Cardiac septum (tissue), 1 donor: ENCODE data around the gene KRTAP10-7. TPM values are rescaled to one million over a fixed set of nuclear protein-coding genes. Genes with fewer than 3 reads are reported as not detected.
"Not testable (repeated sequence)": the region's sequence is repeated elsewhere in the genome, so short reads cannot be mapped to it uniquely, and the experiment has no call there.

Experiments used
- DNase-seq: peaks from one replicate; pipeline ENCODE4 v3.0.0-alpha.2; 2020; ENCODE audit warnings: low spot score
- intact Hi-C: fragments of 100-400 bp; cut with DNase I; formaldehyde crosslinking; loops from one replicate; pipeline ENCODE4 v1.14.0; 2022
- long read RNA-seq: library from polyadenylated mRNA; unstranded; transcript quantifications from one replicate; pipeline ENCODE4 v2.0.0, GENCODE V29; 2021
- total RNA-seq: library from RNA; stranded (reverse); fragmentation: NEBNext Ultra II Directional; extraction: Animal tissue kit (Norgen Biotek cat#: 25700); gene quantifications from one replicate; pipeline ENCODE4 v1.2.1, GENCODE V29; 2021
- donor health status: DM: no; HTN: no; CAD: no.

Gene KRTAP10-7
- not detected for total RNA-seq
- long read RNA-seq: 0 reads

GRCh38 chr21:44600118-44600978 is at the start of gene KRTAP10-7:
Gene KRTAP10-7, plus strand, starts transcription at chr21:44600597. Its CDS starts 25 bp downstream, at chr21:44600622.
- intact Hi-C loops, DNase-seq: not testable (repeated sequence)

- intact Hi-C loops: no loop called here
- no peak for DNase-seq
These were observed 49.6 kb upstream of the KRTAP10-7 start for GRCh38 chr21:44550807-44551206.

GRCh38 chr21:44551340-44551961 is 48.9 kb upstream of the KRTAP10-7 start, which contains the start of gene KRTAP10-2:
Gene KRTAP10-2, minus strand, starts transcription at chr21:44551505. Its CDS starts 47 bp downstream, at chr21:44551458.
- intact Hi-C loops: no loop called here

GRCh38 chr21:44552136-44552535 is 48.3 kb upstream of the KRTAP10-7 start:
- DNase-seq: no peak
- intact Hi-C loops: no loop called here

More at GRCh38 chr21:44551340-44551961, 48.9 kb upstream of the KRTAP10-7 start, which contains the start of gene KRTAP10-2:
- no peak for DNase-seq

- intact Hi-C loops: no loop called here
- no peak for DNase-seq
These were observed 47.7 kb upstream of the KRTAP10-7 start for GRCh38 chr21:44552681-44553080.

- no peak for DNase-seq
- intact Hi-C loops: no loop called here
These were observed 45.1 kb upstream of the KRTAP10-7 start for GRCh38 chr21:44555200-44555875.

- intact Hi-C loops: no loop called here
- DNase-seq: no peak
These were observed 43.5 kb upstream of the KRTAP10-7 start for GRCh38 chr21:44556879-44557278.

GRCh38 chr21:44557491-44558328 is 42.7 kb upstream of the KRTAP10-7 start:
- DNase-seq: no peak
- intact Hi-C loops: no loop called here

GRCh38 chr21:44558329-44558675 is 42.1 kb upstream of the KRTAP10-7 start:
- DNase-seq: not testable (repeated sequence)

GRCh38 chr21:44558695-44559094 is 41.7 kb upstream of the KRTAP10-7 start, which contains the start of gene KRTAP10-3:
Gene KRTAP10-3, minus strand, starts transcription at chr21:44558795. Its CDS starts 80 bp downstream, at chr21:44558715.
- intact Hi-C loops: no loop called here
- DNase-seq: no peak

More at GRCh38 chr21:44558329-44558675, 42.1 kb upstream of the KRTAP10-7 start:
- intact Hi-C loops: not testable (repeated sequence)

- intact Hi-C loops: no loop called here
- DNase-seq: no peak
These were observed 36.3 kb upstream of the KRTAP10-7 start for GRCh38 chr21:44564099-44564498.

GRCh38 chr21:44564886-44565598 is 35.4 kb upstream of the KRTAP10-7 start:
- intact Hi-C loops: no loop called here

GRCh38 chr21:44566403-44566802 is 34.0 kb upstream of the KRTAP10-7 start:
- DNase-seq: no peak
- intact Hi-C loops: no loop called here

More at GRCh38 chr21:44564886-44565598, 35.4 kb upstream of the KRTAP10-7 start:
- DNase-seq: no peak

GRCh38 chr21:44567481-44568171 is 32.8 kb upstream of the KRTAP10-7 start:
- no peak for DNase-seq
- intact Hi-C loops: no loop called here

- intact Hi-C loops: no loop called here
- DNase-seq: no peak
These were observed 32.1 kb upstream of the KRTAP10-7 start for GRCh38 chr21:44568261-44568660.

GRCh38 chr21:44568667-44569556 is 31.5 kb upstream of the KRTAP10-7 start:
- intact Hi-C loops: no loop called here
- no peak for DNase-seq
